ENCODE data around the gene NGEF. TPM values are rescaled to one million over a fixed set of nuclear protein-coding genes. Genes with fewer than 3 reads are reported as not detected.

The NGEF gene
- total and polyA plus RNA-seq, 10 of the 15 experiments (the other 5 are each of a cell fraction or from before 2014, with no cell fraction given) = 0.12 TPM; not detected in 9

DNA sequence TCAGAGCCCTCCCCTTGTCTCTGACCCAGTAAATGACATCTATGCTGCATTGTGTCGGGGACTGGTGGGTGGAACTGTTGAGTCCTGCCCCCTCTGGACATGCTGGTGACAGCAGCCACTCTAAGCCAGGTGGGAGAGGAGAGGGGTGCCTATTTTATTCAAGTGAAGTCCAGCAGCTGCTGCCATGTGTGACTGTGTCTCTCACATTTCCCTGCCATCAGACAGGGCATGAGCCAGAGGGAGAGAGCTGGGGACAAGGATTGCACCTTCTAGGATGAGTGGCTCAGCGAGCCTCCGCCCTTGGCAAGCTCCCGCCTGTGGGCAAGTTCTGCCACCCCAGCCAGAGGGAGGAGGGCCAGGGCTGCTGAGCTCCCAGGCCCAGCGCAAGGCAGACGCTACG lies 13.7 kb downstream of the NGEF start:
- no peak overlapping the region for H3K4me2 ChIP-seq (ENCODE audit: control insufficient read depth, insufficient read depth)
- H3K4me3 ChIP-seq = no peak overlapping the region
- DNase-seq (ENCODE audit: low read depth, low spot score) (no peak), FAIRE-seq (no peak), ATAC-seq (peak; percentile 66; the same call in 2 of the 3 replicates)
- SMC1A ChIA-PET (ENCODE audit: uncharacterized antibody, unreplicated experiment) = no interaction called here
- no peaks in the 10 kb centered on the region for H3K36me3 ChIP-seq (ENCODE audit: control insufficient read depth in 2 of 2, insufficient read depth in 2 of 2, low read length in 1 of 2)
- no peak overlapping the region for H2AFZ ChIP-seq (ENCODE audit: control insufficient read depth, low read depth, low read length)
- H3K27me3 ChIP-seq (replicated peaks in 1 of 2; ENCODE audit: control insufficient read depth in 2 of 2, insufficient read depth in 2 of 2, low read length in 1 of 2) = no peaks in the 10 kb centered on the region; a peak in 1 of 4 replicates
- in situ Hi-C loops (cut with MboI) = no loop called here
- POLR2A ChIA-PET = no interaction called here
- H3K27ac ChIP-seq (ENCODE audit: control insufficient read depth, insufficient read depth) = no peak overlapping the region
- H3K79me2 ChIP-seq (ENCODE audit: control insufficient read depth, insufficient read depth, low read length) = no peaks in the 10 kb centered on the region
- CTCF ChIA-PET = no interaction called here
- RAD21 ChIA-PET (ENCODE audit: unreplicated experiment) = no interaction called here
- TF ChIP-seq BMI1 (IDR thresholded peaks at IDR 0.05; ENCODE audit: borderline replicate concordance) = no peak
- TF ChIP-seq CREM (IDR thresholded peaks at IDR 0.05; ENCODE audit: low read depth) = no peak
- TF ChIP-seq STAT1 (conservative IDR thresholded peaks at IDR 0.05) = no peak
- TF ChIP-seq CBX3 (IDR thresholded peaks at IDR 0.05; ENCODE audit: borderline replicate concordance, low read depth) = no peak
- TF ChIP-seq TCF3 (IDR thresholded peaks at IDR 0.05; ENCODE audit: borderline replicate concordance, insufficient read depth, low read depth, low read length) = no peak
- no peak for TF ChIP-seq TCF7 (IDR thresholded peaks at IDR 0.05; ENCODE audit: borderline replicate concordance)
- no peak for TF ChIP-seq HDAC2 (IDR thresholded peaks at IDR 0.05)
- TF ChIP-seq TARDBP (IDR thresholded peaks at IDR 0.05; ENCODE audit: borderline replicate concordance) = no peak
- TF ChIP-seq, protein P1, sequence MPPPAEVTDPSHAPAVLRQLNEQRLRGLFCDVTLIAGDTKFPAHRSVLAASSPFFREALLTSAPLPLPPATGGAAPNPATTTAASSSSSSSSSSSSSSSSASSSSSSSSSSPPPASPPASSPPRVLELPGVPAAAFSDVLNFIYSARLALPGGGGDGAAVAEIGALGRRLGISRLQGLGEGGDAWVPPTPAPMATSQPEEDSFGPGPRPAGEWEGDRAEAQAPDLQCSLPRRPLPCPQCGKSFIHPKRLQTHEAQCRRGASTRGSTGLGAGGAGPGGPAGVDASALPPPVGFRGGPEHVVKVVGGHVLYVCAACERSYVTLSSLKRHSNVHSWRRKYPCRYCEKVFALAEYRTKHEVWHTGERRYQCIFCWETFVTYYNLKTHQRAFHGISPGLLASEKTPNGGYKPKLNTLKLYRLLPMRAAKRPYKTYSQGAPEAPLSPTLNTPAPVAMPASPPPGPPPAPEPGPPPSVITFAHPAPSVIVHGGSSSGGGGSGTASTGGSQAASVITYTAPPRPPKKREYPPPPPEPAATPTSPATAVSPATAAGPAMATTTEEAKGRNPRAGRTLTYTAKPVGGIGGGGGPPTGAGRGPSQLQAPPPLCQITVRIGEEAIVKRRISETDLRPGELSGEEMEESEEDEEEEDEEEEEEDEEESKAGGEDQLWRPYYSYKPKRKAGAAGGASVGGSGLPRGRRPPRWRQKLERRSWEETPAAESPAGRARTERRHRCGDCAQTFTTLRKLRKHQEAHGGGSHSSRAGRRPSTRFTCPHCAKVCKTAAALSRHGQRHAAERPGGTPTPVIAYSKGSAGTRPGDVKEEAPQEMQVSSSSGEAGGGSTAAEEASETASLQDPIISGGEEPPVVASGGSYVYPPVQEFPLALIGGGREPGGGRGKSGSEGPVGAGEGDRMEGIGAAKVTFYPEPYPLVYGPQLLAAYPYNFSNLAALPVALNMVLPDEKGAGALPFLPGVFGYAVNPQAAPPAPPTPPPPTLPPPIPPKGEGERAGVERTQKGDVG (CRISPR knock-in tag; IDR thresholded peaks at IDR 0.05) = no peak
- TF ChIP-seq STAT3 (IDR thresholded peaks at IDR 0.05; ENCODE audit: low read depth, low read length) = no peak
- no peak for TF ChIP-seq KAT2A (conservative IDR thresholded peaks at IDR 0.05; ENCODE audit: control insufficient read depth, low read depth, low read length)
- H4K20me1 ChIP-seq (ENCODE audit: control insufficient read depth, insufficient read depth) = no peaks in the 10 kb centered on the region
- H3K4me1 ChIP-seq (ENCODE audit: control insufficient read depth, insufficient read depth, low read length) = no peaks in the 10 kb centered on the region
- H3K9ac ChIP-seq (ENCODE audit: control insufficient read depth, insufficient read depth, low read length) = no peak overlapping the region
- intact Hi-C loops (cut with micrococcal nuclease; ENCODE audit: unreplicated experiment) = no loop called here
- WGBS (ENCODE audit: insufficient coverage, insufficient replicate concordance, low lambda C conversion rate, missing lambda C conversion rate) = 46% methylated on average over 7 of the region's 7 CpGs
- no peaks in the 10 kb centered on the region for H3K9me3 ChIP-seq (replicated peaks; ENCODE audit: control insufficient read depth, insufficient read depth, low read length)
- no TSS peak for BruUV-seq (replicated peaks)
